Naive thymus-derived CD8-positive, alpha-beta T cell (primary cell): ENCODE data around the gene SCAF4. TPM values are rescaled to one million over a fixed set of nuclear protein-coding genes. Genes with fewer than 3 reads are reported as not detected.

Source experiments
- polyA plus RNA-seq, 3 donors: library from polyadenylated mRNA; unstranded; fragments of 300-500 nt; fragmentation: Illumina TruSeq; gene quantifications; one replicate each; pipeline ENCODE4 v1.2.3, GENCODE V29; 2021
- total RNA-seq, 8 experiments: library from RNA in 2 of 8; stranded (reverse) in 2 of 8; gene quantifications; one replicate each; pipeline ENCODE4 v1.2.3 and lab custom pipeline; 2021 to 2026

The SCAF4 gene
- total and polyA plus RNA-seq, 5 experiments from 2014 or later, result 12.2 to 67.1 (median 29.0) TPM

Other genes with a start within 250 kb of the SCAF4 start
- 100 to 1,000 TPM; 199 to 211 TPM for gene SOD1, start 72.4 kb downstream of the SCAF4 start, total RNA-seq
- 100 to 1,000 TPM; 566 to 661 (median 623) TPM for gene SOD1, start 72.4 kb downstream of the SCAF4 start, polyA plus RNA-seq
- gene HUNK, start 140.9 kb upstream of the SCAF4 start, total RNA-seq, result under 1 TPM; 0.23 to 0.74 TPM
- gene HUNK, start 140.9 kb upstream of the SCAF4 start, polyA plus RNA-seq, result under 1 TPM in 1 of 3 donors, not detected in 2; 0.05 TPM